Measurements from ENCODE around the gene ABCA7.

ABCA7 gene

GRCh38 chr19:1073063-1073955 lies 33.4 kb downstream of the ABCA7 start:
- ATAC-seq (replicated peaks; ENCODE audit: extremely low read depth, poor library complexity, severe bottlenecking) (no peak), DNase-seq (ENCODE audit: low spot score in 2 of 2) (no peak)
- Mint-ChIP-seq H3K36me3 (ENCODE audit: insufficient read depth) (peaks cover 87% of the 10 kb centered on the region), H3K27me3 (no peaks in the 10 kb centered on the region), H3K9me3 (no peaks in the 10 kb centered on the region), H3K4me3 (peak overlapping the region; percentile 76), H3K4me1 (peaks cover 51% of the 10 kb centered on the region), H3K27ac (ENCODE audit: low read depth) (peak overlapping the region; percentile 98)

- Mint-ChIP-seq H3K27me3 (no peaks in the 10 kb centered on the region), H3K36me3 (ENCODE audit: insufficient read depth) (peaks cover 88% of the 10 kb centered on the region), H3K4me3 (peak overlapping the region; percentile 69), H3K27ac (ENCODE audit: low read depth) (peak overlapping the region; percentile 98), H3K9me3 (no peaks in the 10 kb centered on the region), H3K4me1 (peaks cover 45% of the 10 kb centered on the region)
- no peak for ATAC-seq (replicated peaks; ENCODE audit: extremely low read depth, poor library complexity, severe bottlenecking)
- DNase-seq (ENCODE audit: low spot score in 2 of 2), result no peak
Measured at GRCh38 chr19:1073956-1074517, 34.1 kb downstream of the ABCA7 start.

- Mint-ChIP-seq H3K4me1 (peaks cover 39% of the 10 kb centered on the region), H3K9me3 (no peaks in the 10 kb centered on the region), H3K27me3 (no peaks in the 10 kb centered on the region), H3K4me3 (peak overlapping the region; percentile 69), H3K36me3 (ENCODE audit: insufficient read depth) (peaks cover 89% of the 10 kb centered on the region), H3K27ac (ENCODE audit: low read depth) (peak overlapping the region; percentile 98)
- ATAC-seq (replicated peaks; ENCODE audit: extremely low read depth, poor library complexity, severe bottlenecking) (peak; percentile 21), DNase-seq (ENCODE audit: low spot score in 2 of 2) (peak; percentile 86 to 93)
Measured at GRCh38 chr19:1074544-1075283, 34.8 kb downstream of the ABCA7 start.

- DNase-seq (ENCODE audit: low spot score in 2 of 2), result no peak
- peak overlapping the region; percentile 69 for H3K4me3 Mint-ChIP-seq
- H3K27ac Mint-ChIP-seq (ENCODE audit: low read depth), result peak overlapping the region; percentile 96
- ATAC-seq (replicated peaks; ENCODE audit: extremely low read depth, poor library complexity, severe bottlenecking), result no peak
- H3K9me3 Mint-ChIP-seq, result no peaks in the 10 kb centered on the region
- H3K36me3 Mint-ChIP-seq (ENCODE audit: insufficient read depth), result peaks cover 90% of the 10 kb centered on the region
- peaks cover 44% of the 10 kb centered on the region for H3K4me1 Mint-ChIP-seq
- no peaks in the 10 kb centered on the region for H3K27me3 Mint-ChIP-seq
Measured at GRCh38 chr19:1076046-1076386, 36.1 kb downstream of the ABCA7 start.

GRCh38 chr19:1076951-1077350 lies 37.0 kb downstream of the ABCA7 start:
- ATAC-seq (replicated peaks; ENCODE audit: extremely low read depth, poor library complexity, severe bottlenecking) (peak; percentile 86), DNase-seq (ENCODE audit: low spot score in 2 of 2) (peak; percentile 78 to 92)
- no peaks in the 10 kb centered on the region for H3K27me3 Mint-ChIP-seq
- H3K4me1 Mint-ChIP-seq, result peaks cover 43% of the 10 kb centered on the region
- H3K27ac Mint-ChIP-seq (ENCODE audit: low read depth), result peak overlapping the region; percentile 96
- peak overlapping the region; percentile 83 for H3K4me3 Mint-ChIP-seq
- H3K9me3 Mint-ChIP-seq, result no peaks in the 10 kb centered on the region
- peaks cover 94% of the 10 kb centered on the region for H3K36me3 Mint-ChIP-seq (ENCODE audit: insufficient read depth)

GRCh38 chr19:1079566-1080111 lies 39.7 kb downstream of the ABCA7 start:
- no peak for DNase-seq (ENCODE audit: low spot score in 2 of 2)
- peak overlapping the region; percentile 96 for H3K27ac Mint-ChIP-seq (ENCODE audit: low read depth)
- no peak for ATAC-seq (replicated peaks; ENCODE audit: extremely low read depth, poor library complexity, severe bottlenecking)
- peaks cover 31% of the 10 kb centered on the region for H3K4me1 Mint-ChIP-seq
- H3K9me3 Mint-ChIP-seq, result no peaks in the 10 kb centered on the region
- peak overlapping the region; percentile 83 for H3K4me3 Mint-ChIP-seq
- no peaks in the 10 kb centered on the region for H3K27me3 Mint-ChIP-seq
- peaks cover 94% of the 10 kb centered on the region for H3K36me3 Mint-ChIP-seq (ENCODE audit: insufficient read depth)

- Mint-ChIP-seq H3K27ac (ENCODE audit: low read depth) (peak overlapping the region; percentile 96), H3K4me1 (peaks cover 37% of the 10 kb centered on the region), H3K4me3 (peak overlapping the region; percentile 83), H3K36me3 (ENCODE audit: insufficient read depth) (peaks cover 94% of the 10 kb centered on the region), H3K27me3 (no peaks in the 10 kb centered on the region), H3K9me3 (no peaks in the 10 kb centered on the region)
- DNase-seq (ENCODE audit: low spot score in 2 of 2) (no peak), ATAC-seq (replicated peaks; ENCODE audit: extremely low read depth, poor library complexity, severe bottlenecking) (no peak)
Measured at GRCh38 chr19:1080360-1081161, 40.7 kb downstream of the ABCA7 start.

GRCh38 chr19:1081301-1082164 lies 41.6 kb downstream of the ABCA7 start:
- H3K27ac Mint-ChIP-seq (ENCODE audit: low read depth), result peak overlapping the region; percentile 96
- H3K9me3 Mint-ChIP-seq, result no peaks in the 10 kb centered on the region
- no peaks in the 10 kb centered on the region for H3K27me3 Mint-ChIP-seq
- ATAC-seq (replicated peaks; ENCODE audit: extremely low read depth, poor library complexity, severe bottlenecking), result no peak
- H3K4me3 Mint-ChIP-seq, result peak overlapping the region; percentile 83
- H3K36me3 Mint-ChIP-seq (ENCODE audit: insufficient read depth), result peaks cover 94% of the 10 kb centered on the region
- H3K4me1 Mint-ChIP-seq, result peaks cover 32% of the 10 kb centered on the region
- no peak for DNase-seq (ENCODE audit: low spot score in 2 of 2)

GRCh38 chr19:1082165-1082927 lies 42.4 kb downstream of the ABCA7 start:
- Mint-ChIP-seq H3K27me3 (no peaks in the 10 kb centered on the region), H3K36me3 (ENCODE audit: insufficient read depth) (peaks cover 94% of the 10 kb centered on the region), H3K9me3 (no peaks in the 10 kb centered on the region), H3K4me3 (peak overlapping the region; percentile 83), H3K27ac (ENCODE audit: low read depth) (peak overlapping the region; percentile 96), H3K4me1 (peaks cover 26% of the 10 kb centered on the region)
- ATAC-seq (replicated peaks; ENCODE audit: extremely low read depth, poor library complexity, severe bottlenecking) (peak; percentile 68), DNase-seq (ENCODE audit: low spot score in 2 of 2) (peak; percentile 66 to 76)

- DNase-seq (ENCODE audit: low spot score in 2 of 2) (no peak), ATAC-seq (replicated peaks; ENCODE audit: extremely low read depth, poor library complexity, severe bottlenecking) (no peak)
- H3K4me1 Mint-ChIP-seq, result peaks cover 34% of the 10 kb centered on the region
- H3K27ac Mint-ChIP-seq (ENCODE audit: low read depth), result peak overlapping the region; percentile 78
- H3K27me3 Mint-ChIP-seq, result no peaks in the 10 kb centered on the region
- peak overlapping the region; percentile 46 for H3K4me3 Mint-ChIP-seq
- no peaks in the 10 kb centered on the region for H3K9me3 Mint-ChIP-seq
- H3K36me3 Mint-ChIP-seq (ENCODE audit: insufficient read depth), result peaks cover 95% of the 10 kb centered on the region
Measured at GRCh38 chr19:1082928-1083816, 43.3 kb downstream of the ABCA7 start.

All from central memory CD8-positive, alpha-beta T cell (primary cell).